Calu3 (cell line): ENCODE measurements around the gene PAEP. TPM values are rescaled to one million over a fixed set of nuclear protein-coding genes. Genes with fewer than 3 reads are reported as not detected.
A peak's percentile ranks its signal among the peaks of the same experiment; 100 is the strongest.

Experiments used
- BruUV-seq: library from RNA; stranded (reverse); fragments of 400-500 nt; replicated peaks from 2 replicates; lab custom pipeline; 2021; lab: Mats Ljungman, UMichigan
- CTCF ChIA-PET: fragments of 300-600 bp; sonication (Branson Sonifier 250); formaldehyde crosslinking; loops from one replicate; lab custom pipeline; 2022; ENCODE audit warnings: antibody characterized with exemption; lab: Charles Lee
- DNase-seq: peaks from one replicate; pipeline ENCODE4 v3.0.0; 2022
- H3K27ac Mint-ChIP-seq: one replicate; pipeline ENCODE4 v1.8.0; 2022; ENCODE audit warnings: mixed read lengths; ENCODE audit not compliant: unreplicated experiment
- H3K27me3 Mint-ChIP-seq: one replicate; pipeline ENCODE4 v1.8.0; 2022; ENCODE audit warnings: mixed read lengths; ENCODE audit not compliant: unreplicated experiment
- H3K36me3 Mint-ChIP-seq: one replicate; pipeline ENCODE4 v1.8.0; 2022; ENCODE audit warnings: mild to moderate bottlenecking, moderate library complexity, mixed read lengths; ENCODE audit not compliant: insufficient read depth, unreplicated experiment
- H3K4me1 Mint-ChIP-seq: one replicate; pipeline ENCODE4 v1.8.0; 2022; ENCODE audit warnings: mild to moderate bottlenecking, low read depth, mixed read lengths; ENCODE audit not compliant: unreplicated experiment
- H3K4me3 Mint-ChIP-seq: one replicate; pipeline ENCODE4 v1.8.0; 2022; ENCODE audit warnings: mild to moderate bottlenecking, low read depth, moderate library complexity, mixed read lengths; ENCODE audit not compliant: unreplicated experiment
- H3K9me3 Mint-ChIP-seq: one replicate; pipeline ENCODE4 v1.8.0; 2022; ENCODE audit warnings: low read depth, mixed read lengths; ENCODE audit not compliant: unreplicated experiment
- CTCF ChIP-seq: fragments of 200-600 bp; IDR thresholded peaks from one replicate; pipeline ENCODE4 v1.8.0; 2022; ENCODE audit warnings: antibody characterized with exemption; ENCODE audit not compliant: unreplicated experiment
- intact Hi-C: fragments of 100-400 bp; cut with micrococcal nuclease; formaldehyde crosslinking; loops from one replicate; pipeline ENCODE4 v1.10.0; 2022; ENCODE audit not compliant: unreplicated experiment
- total RNA-seq: library from RNA; stranded (reverse); gene quantifications from 2 replicates; pipeline ENCODE4 v1.2.3, GENCODE V29; 2022

The PAEP gene
- total RNA-seq, 1 experiment from 2014 or later, result 0.45 TPM

GRCh38 chr9:135566552-135566951 lies 5.0 kb downstream of the PAEP start:
- H3K4me1 Mint-ChIP-seq, result peaks cover 6% of the 10 kb centered on the region
- intact Hi-C loops, result no loop called here
- TF ChIP-seq CTCF, result no peak
- peaks cover 59% of the 10 kb centered on the region for H3K27me3 Mint-ChIP-seq
- H3K4me3 Mint-ChIP-seq, result no peak overlapping the region
- H3K9me3 Mint-ChIP-seq, result peaks cover 2% of the 10 kb centered on the region
- BruUV-seq, result no TSS peak
- DNase-seq, result peak; percentile 23
- H3K27ac Mint-ChIP-seq, result no peak overlapping the region
- CTCF ChIA-PET, result no interaction called here
- H3K36me3 Mint-ChIP-seq, result no peaks in the 10 kb centered on the region

GRCh38 chr9:135567311-135567710 lies 5.8 kb downstream of the PAEP start:
- no peak for DNase-seq
- H3K4me3 Mint-ChIP-seq, result no peak overlapping the region
- no peak overlapping the region for H3K27ac Mint-ChIP-seq
- H3K9me3 Mint-ChIP-seq, result peaks cover 2% of the 10 kb centered on the region
- intact Hi-C loops, result no loop called here
- peaks cover 59% of the 10 kb centered on the region for H3K27me3 Mint-ChIP-seq
- peaks cover 6% of the 10 kb centered on the region for H3K4me1 Mint-ChIP-seq
- CTCF ChIA-PET, result no interaction called here
- H3K36me3 Mint-ChIP-seq, result no peaks in the 10 kb centered on the region
- no TSS peak for BruUV-seq
- TF ChIP-seq CTCF, result no peak

GRCh38 chr9:135568026-135568425 lies 6.5 kb downstream of the PAEP start:
- peaks cover 2% of the 10 kb centered on the region for H3K9me3 Mint-ChIP-seq

GRCh38 chr9:135570456-135570855 lies 8.9 kb downstream of the PAEP start:
- DNase-seq, result no peak
- Mint-ChIP-seq H3K27ac (no peak overlapping the region), H3K27me3 (peaks cover 43% of the 10 kb centered on the region), H3K4me1 (peaks cover 6% of the 10 kb centered on the region), H3K9me3 (no peaks in the 10 kb centered on the region), H3K4me3 (no peak overlapping the region), H3K36me3 (no peaks in the 10 kb centered on the region)
- no TSS peak for BruUV-seq
- TF ChIP-seq CTCF, result no peak
- CTCF ChIA-PET, result no interaction called here
- intact Hi-C loops, result no loop called here

More at GRCh38 chr9:135568026-135568425, 6.5 kb downstream of the PAEP start:
- peaks cover 59% of the 10 kb centered on the region for H3K27me3 Mint-ChIP-seq
- no peak for TF ChIP-seq CTCF
- no peak overlapping the region for H3K4me3 Mint-ChIP-seq
- no TSS peak for BruUV-seq
- H3K27ac Mint-ChIP-seq, result no peak overlapping the region
- no peak for DNase-seq
- H3K36me3 Mint-ChIP-seq, result no peaks in the 10 kb centered on the region
- peaks cover 6% of the 10 kb centered on the region for H3K4me1 Mint-ChIP-seq
- intact Hi-C loops, result no loop called here
- CTCF ChIA-PET, result no interaction called here
